ENCODE measurements around the gene PTGFRN.
"Not testable (repeated sequence)": the region's sequence is repeated elsewhere in the genome, so short reads cannot be mapped to it uniquely, and the experiment has no call there.

PTGFRN gene

GRCh38 chr1:116874733-116875249 is 34.9 kb upstream of the PTGFRN start:
- H3K27ac ChIP-seq (ENCODE audit: insufficient read depth, low read length, poor library complexity, severe bottlenecking): no peak overlapping the region
- DNase-seq: no peak
- no peak overlapping the region for H3K4me3 ChIP-seq (ENCODE audit: insufficient read depth, low read depth, low read length, poor library complexity, severe bottlenecking)
- H3K9me3 ChIP-seq (ENCODE audit: control insufficient read depth, low read length): no peaks in the 10 kb centered on the region
- peaks cover 37% of the 10 kb centered on the region for H3K4me1 ChIP-seq (ENCODE audit: control insufficient read depth, insufficient read depth, low read length, poor library complexity, severe bottlenecking)
- no peaks in the 10 kb centered on the region for H3K27me3 ChIP-seq (replicated peaks; ENCODE audit: control insufficient read depth, insufficient read depth, low read length, poor library complexity, severe bottlenecking)
- H3K36me3 ChIP-seq (ENCODE audit: control insufficient read depth, insufficient read depth, low read length): no peaks in the 10 kb centered on the region

- no peak for DNase-seq
- Histone ChIP-seq H3K9me3 (ENCODE audit: control insufficient read depth, low read length) (no peaks in the 10 kb centered on the region), H3K4me1 (ENCODE audit: control insufficient read depth, insufficient read depth, low read length, poor library complexity, severe bottlenecking) (peaks cover 37% of the 10 kb centered on the region), H3K36me3 (ENCODE audit: control insufficient read depth, insufficient read depth, low read length) (no peaks in the 10 kb centered on the region), H3K4me3 (ENCODE audit: insufficient read depth, low read depth, low read length, poor library complexity, severe bottlenecking) (no peak overlapping the region), H3K27me3 (replicated peaks; ENCODE audit: control insufficient read depth, insufficient read depth, low read length, poor library complexity, severe bottlenecking) (no peaks in the 10 kb centered on the region), H3K27ac (ENCODE audit: insufficient read depth, low read length, poor library complexity, severe bottlenecking) (no peak overlapping the region)
Observed at GRCh38 chr1:116875391-116875790, 34.3 kb upstream of the PTGFRN start.

- not testable (repeated sequence) for H3K27ac ChIP-seq (ENCODE audit: insufficient read depth, low read length, poor library complexity, severe bottlenecking); H3K4me3 ChIP-seq (ENCODE audit: insufficient read depth, low read depth, low read length, poor library complexity, severe bottlenecking); H3K36me3 ChIP-seq (ENCODE audit: control insufficient read depth, insufficient read depth, low read length); H3K9me3 ChIP-seq (ENCODE audit: control insufficient read depth, low read length); H3K27me3 ChIP-seq (replicated peaks; ENCODE audit: control insufficient read depth, insufficient read depth, low read length, poor library complexity, severe bottlenecking); DNase-seq
- peaks cover 37% of the 10 kb centered on the region for H3K4me1 ChIP-seq (ENCODE audit: control insufficient read depth, insufficient read depth, low read length, poor library complexity, severe bottlenecking)
Observed at GRCh38 chr1:116875946-116876345, 33.8 kb upstream of the PTGFRN start.

GRCh38 chr1:116877141-116877818 is 32.4 kb upstream of the PTGFRN start:
- H3K4me3 ChIP-seq (ENCODE audit: insufficient read depth, low read depth, low read length, poor library complexity, severe bottlenecking): no peak overlapping the region
- H3K27ac ChIP-seq (ENCODE audit: insufficient read depth, low read length, poor library complexity, severe bottlenecking): peak overlapping the region; percentile 64
- DNase-seq: no peak
- H3K4me1 ChIP-seq (ENCODE audit: control insufficient read depth, insufficient read depth, low read length, poor library complexity, severe bottlenecking): peaks cover 37% of the 10 kb centered on the region
- H3K9me3 ChIP-seq (ENCODE audit: control insufficient read depth, low read length): no peaks in the 10 kb centered on the region
- no peaks in the 10 kb centered on the region for H3K36me3 ChIP-seq (ENCODE audit: control insufficient read depth, insufficient read depth, low read length)
- H3K27me3 ChIP-seq (replicated peaks; ENCODE audit: control insufficient read depth, insufficient read depth, low read length, poor library complexity, severe bottlenecking): no peaks in the 10 kb centered on the region

- no peak for DNase-seq
- H3K9me3 ChIP-seq (ENCODE audit: control insufficient read depth, low read length): no peaks in the 10 kb centered on the region
- no peaks in the 10 kb centered on the region for H3K36me3 ChIP-seq (ENCODE audit: control insufficient read depth, insufficient read depth, low read length)
- H3K27ac ChIP-seq (ENCODE audit: insufficient read depth, low read length, poor library complexity, severe bottlenecking): peak overlapping the region; percentile 64
- H3K4me1 ChIP-seq (ENCODE audit: control insufficient read depth, insufficient read depth, low read length, poor library complexity, severe bottlenecking): peaks cover 33% of the 10 kb centered on the region
- peak overlapping the region; percentile 36 for H3K4me3 ChIP-seq (ENCODE audit: insufficient read depth, low read depth, low read length, poor library complexity, severe bottlenecking)
- H3K27me3 ChIP-seq (replicated peaks; ENCODE audit: control insufficient read depth, insufficient read depth, low read length, poor library complexity, severe bottlenecking): no peaks in the 10 kb centered on the region
Observed at GRCh38 chr1:116878804-116879477, 30.8 kb upstream of the PTGFRN start.

- DNase-seq: no peak
Observed at GRCh38 chr1:116879478-116880133, 30.1 kb upstream of the PTGFRN start.

GRCh38 chr1:116880917-116881316 is 28.8 kb upstream of the PTGFRN start:
- Histone ChIP-seq H3K27me3 (replicated peaks; ENCODE audit: control insufficient read depth, insufficient read depth, low read length, poor library complexity, severe bottlenecking) (no peaks in the 10 kb centered on the region), H3K9me3 (ENCODE audit: control insufficient read depth, low read length) (no peaks in the 10 kb centered on the region), H3K4me1 (ENCODE audit: control insufficient read depth, insufficient read depth, low read length, poor library complexity, severe bottlenecking) (peaks cover 28% of the 10 kb centered on the region), H3K4me3 (ENCODE audit: insufficient read depth, low read depth, low read length, poor library complexity, severe bottlenecking) (no peak overlapping the region), H3K36me3 (ENCODE audit: control insufficient read depth, insufficient read depth, low read length) (no peaks in the 10 kb centered on the region), H3K27ac (ENCODE audit: insufficient read depth, low read length, poor library complexity, severe bottlenecking) (no peak overlapping the region)
- no peak for DNase-seq

More at GRCh38 chr1:116879478-116880133, 30.1 kb upstream of the PTGFRN start:
- Histone ChIP-seq H3K9me3 (ENCODE audit: control insufficient read depth, low read length) (no peaks in the 10 kb centered on the region), H3K27me3 (replicated peaks; ENCODE audit: control insufficient read depth, insufficient read depth, low read length, poor library complexity, severe bottlenecking) (no peaks in the 10 kb centered on the region), H3K4me1 (ENCODE audit: control insufficient read depth, insufficient read depth, low read length, poor library complexity, severe bottlenecking) (peaks cover 33% of the 10 kb centered on the region), H3K36me3 (ENCODE audit: control insufficient read depth, insufficient read depth, low read length) (no peaks in the 10 kb centered on the region), H3K4me3 (ENCODE audit: insufficient read depth, low read depth, low read length, poor library complexity, severe bottlenecking) (no peak overlapping the region), H3K27ac (ENCODE audit: insufficient read depth, low read length, poor library complexity, severe bottlenecking) (no peak overlapping the region)

GRCh38 chr1:116881879-116882520 is 27.7 kb upstream of the PTGFRN start:
- no peaks in the 10 kb centered on the region for H3K27me3 ChIP-seq (replicated peaks; ENCODE audit: control insufficient read depth, insufficient read depth, low read length, poor library complexity, severe bottlenecking)

GRCh38 chr1:116882866-116883265 is 26.9 kb upstream of the PTGFRN start:
- no peak for DNase-seq

More at GRCh38 chr1:116881879-116882520, 27.7 kb upstream of the PTGFRN start:
- no peak for DNase-seq
- no peaks in the 10 kb centered on the region for H3K36me3 ChIP-seq (ENCODE audit: control insufficient read depth, insufficient read depth, low read length)
- H3K4me1 ChIP-seq (ENCODE audit: control insufficient read depth, insufficient read depth, low read length, poor library complexity, severe bottlenecking): peaks cover 24% of the 10 kb centered on the region
- H3K4me3 ChIP-seq (ENCODE audit: insufficient read depth, low read depth, low read length, poor library complexity, severe bottlenecking): no peak overlapping the region
- H3K27ac ChIP-seq (ENCODE audit: insufficient read depth, low read length, poor library complexity, severe bottlenecking): no peak overlapping the region
- H3K9me3 ChIP-seq (ENCODE audit: control insufficient read depth, low read length): no peaks in the 10 kb centered on the region

More at GRCh38 chr1:116882866-116883265, 26.9 kb upstream of the PTGFRN start:
- Histone ChIP-seq H3K9me3 (ENCODE audit: control insufficient read depth, low read length) (no peaks in the 10 kb centered on the region), H3K4me1 (ENCODE audit: control insufficient read depth, insufficient read depth, low read length, poor library complexity, severe bottlenecking) (peaks cover 15% of the 10 kb centered on the region), H3K27ac (ENCODE audit: insufficient read depth, low read length, poor library complexity, severe bottlenecking) (no peak overlapping the region), H3K36me3 (ENCODE audit: control insufficient read depth, insufficient read depth, low read length) (no peaks in the 10 kb centered on the region), H3K4me3 (ENCODE audit: insufficient read depth, low read depth, low read length, poor library complexity, severe bottlenecking) (no peak overlapping the region), H3K27me3 (replicated peaks; ENCODE audit: control insufficient read depth, insufficient read depth, low read length, poor library complexity, severe bottlenecking) (no peaks in the 10 kb centered on the region)
